HCT116 (cell line): ENCODE measurements around the gene PCSK2. TPM values are rescaled to one million over a fixed set of nuclear protein-coding genes. Genes with fewer than 3 reads are reported as not detected.

Experiments
- ATAC-seq: fragments of 200-7000 bp; cut with Tn5 transposase; 2 replicates; pipeline ENCODE4 v1.9.1; 2020; ENCODE audit warnings: mild to moderate bottlenecking, moderate library complexity
- BruUV-seq: library from RNA; stranded (reverse); fragments of 400-500 nt; replicated peaks from 2 replicates; lab custom pipeline; 2021; lab: Mats Ljungman, UMichigan
- CTCF ChIA-PET: fragments of 300-600 bp; sonication (Branson Sonifier 250); formaldehyde crosslinking; loops from one replicate; lab custom pipeline; 2021; ENCODE audit warnings: antibody characterized with exemption; lab: Charles Lee
- POLR2A ChIA-PET: fragments of 300-600, 350-600 bp; sonication (Branson Sonifier 250); formaldehyde crosslinking; loops from one replicate; lab custom pipeline; 2021; ENCODE audit warnings: antibody characterized with exemption; lab: Charles Lee
- RAD21 ChIA-PET, 2 experiments: fragments of 300-600 bp; sonication (Branson Sonifier 250); formaldehyde crosslinking; loops; one replicate each; lab custom pipeline; 2023; ENCODE audit warnings: low total read pairs in 2 of 2; ENCODE audit not compliant: uncharacterized antibody in 2 of 2, unreplicated experiment in 2 of 2, low non-redundant PET in 1 of 2; lab: Charles Lee
- DNase-seq: peaks from one replicate; pipeline ENCODE4 v3.0.0-alpha.2; 2010; ENCODE audit warnings: low read depth, low spot score
- H2AFZ ChIP-seq: fragments of 200-600 bp; shearing (Covaris generic), sonication (generic); 2 replicates; pipeline ENCODE4 v1.6.1; 2017; ENCODE audit warnings: low read depth, mixed run types, mixed read lengths, antibody characterized with exemption, low read length; ENCODE audit not compliant: poor library complexity, severe bottlenecking
- H3K27ac ChIP-seq: 2 replicates; pipeline ENCODE4 v1.5.1; 2012; ENCODE audit warnings: low read depth, low read length
- H3K27me3 ChIP-seq: fragments of 200-600 bp; sonication (generic); 2 replicates; pipeline ENCODE4 v1.6.1; 2016; ENCODE audit warnings: mixed run types, low read length, mixed read lengths; ENCODE audit not compliant: insufficient read depth
- H3K36me3 ChIP-seq, 2 experiments: fragments of 200-500 bp in 1 of 2; fragments of 200-600 bp in 1 of 2; sonication (Bioruptor generic) in 1 of 2; sonication (generic) in 1 of 2; 2 replicates each; pipeline versions ENCODE4 v1.5.1 to v1.6.1; 2014 to 2016; ENCODE audit warnings: low read length in 2 of 2, inconsistent platforms in 1 of 2, mixed read lengths in 1 of 2, mixed run types in 1 of 2; ENCODE audit not compliant: insufficient read depth in 2 of 2, control insufficient read depth in 1 of 2
- H3K4me1 ChIP-seq, 2 experiments: fragments of 200-600 bp in 1 of 2; sonication (generic) in 1 of 2; 2 replicates each; pipeline versions ENCODE4 v1.5.1 to v1.6.1; 2012 to 2017; ENCODE audit warnings: low read length in 2 of 2, inconsistent platforms in 1 of 2, mild to moderate bottlenecking in 1 of 2, mixed read lengths in 1 of 2, mixed run types in 1 of 2, moderate library complexity in 1 of 2; ENCODE audit not compliant: insufficient read depth in 2 of 2, control insufficient read depth in 1 of 2
- H3K4me2 ChIP-seq: fragments of 200-600 bp; sonication (generic); 2 replicates; pipeline ENCODE4 v1.6.1; 2017; ENCODE audit warnings: mixed run types, low read length, mixed read lengths
- H3K4me3 ChIP-seq, 2 experiments: fragments of 200-600 bp in 1 of 2; sonication (generic) in 1 of 2; replicated peaks in 1 of 2; 2 replicates each; pipeline ENCODE4 v1.5.1; 2011 to 2016; ENCODE audit warnings: low read length in 2 of 2, control low read depth in 1 of 2, low read depth in 1 of 2, mild to moderate bottlenecking in 1 of 2, mixed read lengths in 1 of 2, mixed run types in 1 of 2
- H3K79me2 ChIP-seq: fragments of 200-600 bp; sonication (generic); 2 replicates; pipeline ENCODE4 v1.6.1; 2017; ENCODE audit warnings: mild to moderate bottlenecking, mixed run types, low read length, moderate library complexity, mixed read lengths; ENCODE audit not compliant: insufficient read depth
- H3K9ac ChIP-seq: fragments of 200-600 bp; sonication (generic); 2 replicates; pipeline ENCODE4 v1.6.1; 2016; ENCODE audit warnings: low read length, mixed read lengths
- H3K9me2 ChIP-seq: fragments of 200-600 bp; sonication (generic), shearing (Covaris generic); 2 replicates; pipeline ENCODE4 v1.6.1; 2017; ENCODE audit warnings: mixed run types, mild to moderate bottlenecking, moderate library complexity; ENCODE audit not compliant: insufficient read depth
- H3K9me3 ChIP-seq, 2 experiments: fragments of 200-500 bp in 1 of 2; fragments of 200-600 bp in 1 of 2; sonication (Bioruptor generic) in 1 of 2; sonication (generic) in 1 of 2; 2 replicates each; pipeline ENCODE4 v1.6.1; 2014 to 2017; ENCODE audit warnings: low read length in 2 of 2, mixed read lengths in 2 of 2, inconsistent platforms in 1 of 2, low read depth in 1 of 2, mild to moderate bottlenecking in 1 of 2, mixed run types in 1 of 2, moderate library complexity in 1 of 2; ENCODE audit not compliant: control insufficient read depth in 1 of 2, insufficient read depth in 1 of 2
- H4K20me1 ChIP-seq: fragments of 200-600 bp; sonication (generic), shearing (Covaris generic); 2 replicates; pipeline ENCODE4 v1.6.1; 2017; ENCODE audit warnings: mixed run types, mild to moderate bottlenecking, moderate library complexity; ENCODE audit not compliant: insufficient read depth
- CBX3 ChIP-seq: IDR thresholded peaks from 2 replicates; pipeline ENCODE4 v1.6.1; 2012; ENCODE audit warnings: low read depth
- CEBPB ChIP-seq: IDR thresholded peaks from 2 replicates; pipeline ENCODE4 v1.6.1; 2012; ENCODE audit warnings: low read depth
- EGR1 ChIP-seq: IDR thresholded peaks from 2 replicates; pipeline ENCODE4 v1.6.1; 2012; ENCODE audit warnings: low read depth
- ELF1 ChIP-seq: IDR thresholded peaks from 2 replicates; pipeline ENCODE4 v1.6.1; 2012; ENCODE audit warnings: low read depth, borderline replicate concordance
- FOSL1 ChIP-seq: IDR thresholded peaks from 2 replicates; pipeline ENCODE4 v1.6.1; 2012; ENCODE audit warnings: low read depth
- JUND ChIP-seq: IDR thresholded peaks from 2 replicates; pipeline ENCODE4 v1.6.1; 2012
- POLR2A ChIP-seq: IDR thresholded peaks from 2 replicates; pipeline ENCODE4 v1.7.0; 2011; ENCODE audit warnings: borderline replicate concordance; ENCODE audit not compliant: insufficient read depth, insufficient read length; ENCODE audit errors: extremely low read depth
- POLR2AphosphoS5 ChIP-seq: IDR thresholded peaks from 2 replicates; pipeline ENCODE4 v1.6.1; 2011; ENCODE audit warnings: mild to moderate bottlenecking, low read depth, low read length, moderate library complexity
- RAD21 ChIP-seq: IDR thresholded peaks from 2 replicates; pipeline ENCODE4 v1.6.1; 2012; ENCODE audit warnings: low read depth, mild to moderate bottlenecking
- SIN3A ChIP-seq: IDR thresholded peaks from 2 replicates; pipeline ENCODE4 v1.6.1; 2012; ENCODE audit warnings: low read depth
- SP1 ChIP-seq: IDR thresholded peaks from 2 replicates; pipeline ENCODE4 v1.6.1; 2012; ENCODE audit warnings: low read depth
- SRF ChIP-seq: IDR thresholded peaks from 2 replicates; pipeline ENCODE4 v1.6.1; 2012; ENCODE audit warnings: low read depth
- TCF7L2 ChIP-seq: IDR thresholded peaks from 2 replicates; pipeline ENCODE4 v1.7.0; 2011; ENCODE audit warnings: borderline replicate concordance, inconsistent platforms; ENCODE audit not compliant: insufficient read depth, insufficient read length; ENCODE audit errors: extremely low read depth
- YY1 ChIP-seq: IDR thresholded peaks from 2 replicates; pipeline ENCODE4 v1.6.1; 2011; ENCODE audit warnings: low read length, low read depth, moderate library complexity, mild to moderate bottlenecking; ENCODE audit not compliant: insufficient replicate concordance; ENCODE audit errors: extremely low read depth
- ZFX ChIP-seq: fragments of 450-650 bp; IDR thresholded peaks from 2 replicates; pipeline ENCODE4 v1.6.1; 2017
- ZNF274 ChIP-seq: fragments of 200-500 bp; sonication (Bioruptor generic); IDR thresholded peaks from 2 replicates; pipeline ENCODE4 v1.6.1; 2014; ENCODE audit warnings: mild to moderate bottlenecking, low read depth, low read length, inconsistent platforms
- intact Hi-C: fragments of 100-400 bp; cut with micrococcal nuclease; formaldehyde crosslinking; loops from 2 replicates; pipeline ENCODE4 v1.10.0; 2022
- total RNA-seq: library from RNA; stranded (reverse); gene quantifications from one replicate; pipeline ENCODE4 v1.2.1, GENCODE V29; 2021; ENCODE audit not compliant: unreplicated experiment
- TF ChIP-seq, protein P1 (sequence below): IDR thresholded peaks from 2 replicates; pipeline ENCODE4 v1.6.1; 2012
- TF ChIP-seq, protein P2 (sequence below): IDR thresholded peaks from 2 replicates; pipeline ENCODE4 v1.6.1; 2012; ENCODE audit warnings: low read depth
- TF ChIP-seq, protein P3 (sequence below): IDR thresholded peaks from 2 replicates; pipeline ENCODE4 v1.6.1; 2012
- TF ChIP-seq, protein P4 (sequence below): IDR thresholded peaks from 2 replicates; pipeline ENCODE4 v1.6.1; 2011; ENCODE audit warnings: mild to moderate bottlenecking, low read length, moderate library complexity; ENCODE audit not compliant: insufficient replicate concordance; ENCODE audit errors: extremely low read depth

The PCSK2 gene
- total RNA-seq, 1 experiment from 2014 or later, result not detected

DNA sequence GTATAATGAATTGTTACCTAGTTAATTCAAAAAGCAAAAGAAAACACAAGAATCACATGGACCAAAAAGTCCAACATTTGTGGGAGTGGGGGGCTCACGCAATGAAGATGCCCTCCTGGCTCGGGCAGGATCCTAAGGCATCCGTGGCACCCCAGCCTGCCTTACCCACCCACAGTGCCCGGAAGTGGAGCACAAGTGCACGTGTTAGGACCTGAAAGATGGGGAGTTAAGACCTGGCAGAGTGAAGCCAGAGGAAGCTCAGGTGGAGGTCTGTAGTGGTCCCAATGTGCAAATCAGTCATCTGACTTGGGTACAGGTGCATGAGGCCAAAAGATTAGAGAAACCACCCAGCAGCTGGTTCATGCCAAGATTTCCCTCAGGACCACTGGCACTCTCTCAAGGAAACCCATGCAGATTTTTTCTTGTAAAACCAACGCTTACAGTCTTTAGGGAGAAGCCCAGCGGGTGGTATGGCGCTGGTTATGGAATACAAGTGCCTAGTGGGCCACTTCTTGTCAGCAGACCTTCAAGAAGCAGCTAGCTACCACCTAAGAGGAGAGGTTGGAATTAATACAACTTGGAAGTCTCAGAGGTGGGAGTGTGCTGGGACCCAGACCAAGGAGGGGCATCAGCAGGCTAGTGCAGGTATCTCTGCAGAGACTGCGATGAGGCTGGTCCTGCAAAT lies 262.2 kb downstream of the PCSK2 start:
- H3K9me2 ChIP-seq, result no peaks in the 10 kb centered on the region
- no peak overlapping the region for H3K4me2 ChIP-seq
- CTCF ChIA-PET, result no interaction called here
- H3K27ac ChIP-seq, result no peak overlapping the region
- no peaks in the 10 kb centered on the region; the same call in 1 of the 2 replicates for H3K27me3 ChIP-seq
- no peak overlapping the region for H2AFZ ChIP-seq
- no peak overlapping the region for H3K9ac ChIP-seq
- H3K4me1 ChIP-seq, result no peaks in the 10 kb centered on the region
- H4K20me1 ChIP-seq, result no peaks in the 10 kb centered on the region
- ATAC-seq (no peak), DNase-seq (no peak)
- no peaks in the 10 kb centered on the region; a peak in 1 of 4 replicates for H3K36me3 ChIP-seq
- TF ChIP-seq SIN3A (no peak), CBX3 (no peak), ZFX (no peak), YY1 (no peak), CEBPB (no peak), RAD21 (no peak), FOSL1 (no peak), SP1 (no peak), SRF (no peak), JUND (no peak), ELF1 (no peak), POLR2A (no peak), ZNF274 (no peak), EGR1 (no peak), POLR2AphosphoS5 (no peak), TCF7L2 (no peak)
- TF ChIP-seq, protein P1, sequence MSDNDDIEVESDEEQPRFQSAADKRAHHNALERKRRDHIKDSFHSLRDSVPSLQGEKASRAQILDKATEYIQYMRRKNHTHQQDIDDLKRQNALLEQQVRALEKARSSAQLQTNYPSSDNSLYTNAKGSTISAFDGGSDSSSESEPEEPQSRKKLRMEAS, result no peak
- TF ChIP-seq, protein P2, sequence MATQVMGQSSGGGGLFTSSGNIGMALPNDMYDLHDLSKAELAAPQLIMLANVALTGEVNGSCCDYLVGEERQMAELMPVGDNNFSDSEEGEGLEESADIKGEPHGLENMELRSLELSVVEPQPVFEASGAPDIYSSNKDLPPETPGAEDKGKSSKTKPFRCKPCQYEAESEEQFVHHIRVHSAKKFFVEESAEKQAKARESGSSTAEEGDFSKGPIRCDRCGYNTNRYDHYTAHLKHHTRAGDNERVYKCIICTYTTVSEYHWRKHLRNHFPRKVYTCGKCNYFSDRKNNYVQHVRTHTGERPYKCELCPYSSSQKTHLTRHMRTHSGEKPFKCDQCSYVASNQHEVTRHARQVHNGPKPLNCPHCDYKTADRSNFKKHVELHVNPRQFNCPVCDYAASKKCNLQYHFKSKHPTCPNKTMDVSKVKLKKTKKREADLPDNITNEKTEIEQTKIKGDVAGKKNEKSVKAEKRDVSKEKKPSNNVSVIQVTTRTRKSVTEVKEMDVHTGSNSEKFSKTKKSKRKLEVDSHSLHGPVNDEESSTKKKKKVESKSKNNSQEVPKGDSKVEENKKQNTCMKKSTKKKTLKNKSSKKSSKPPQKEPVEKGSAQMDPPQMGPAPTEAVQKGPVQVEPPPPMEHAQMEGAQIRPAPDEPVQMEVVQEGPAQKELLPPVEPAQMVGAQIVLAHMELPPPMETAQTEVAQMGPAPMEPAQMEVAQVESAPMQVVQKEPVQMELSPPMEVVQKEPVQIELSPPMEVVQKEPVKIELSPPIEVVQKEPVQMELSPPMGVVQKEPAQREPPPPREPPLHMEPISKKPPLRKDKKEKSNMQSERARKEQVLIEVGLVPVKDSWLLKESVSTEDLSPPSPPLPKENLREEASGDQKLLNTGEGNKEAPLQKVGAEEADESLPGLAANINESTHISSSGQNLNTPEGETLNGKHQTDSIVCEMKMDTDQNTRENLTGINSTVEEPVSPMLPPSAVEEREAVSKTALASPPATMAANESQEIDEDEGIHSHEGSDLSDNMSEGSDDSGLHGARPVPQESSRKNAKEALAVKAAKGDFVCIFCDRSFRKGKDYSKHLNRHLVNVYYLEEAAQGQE, result no peak
- TF ChIP-seq, protein P3, sequence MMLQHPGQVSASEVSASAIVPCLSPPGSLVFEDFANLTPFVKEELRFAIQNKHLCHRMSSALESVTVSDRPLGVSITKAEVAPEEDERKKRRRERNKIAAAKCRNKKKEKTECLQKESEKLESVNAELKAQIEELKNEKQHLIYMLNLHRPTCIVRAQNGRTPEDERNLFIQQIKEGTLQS, result no peak
- TF ChIP-seq, protein P4, sequence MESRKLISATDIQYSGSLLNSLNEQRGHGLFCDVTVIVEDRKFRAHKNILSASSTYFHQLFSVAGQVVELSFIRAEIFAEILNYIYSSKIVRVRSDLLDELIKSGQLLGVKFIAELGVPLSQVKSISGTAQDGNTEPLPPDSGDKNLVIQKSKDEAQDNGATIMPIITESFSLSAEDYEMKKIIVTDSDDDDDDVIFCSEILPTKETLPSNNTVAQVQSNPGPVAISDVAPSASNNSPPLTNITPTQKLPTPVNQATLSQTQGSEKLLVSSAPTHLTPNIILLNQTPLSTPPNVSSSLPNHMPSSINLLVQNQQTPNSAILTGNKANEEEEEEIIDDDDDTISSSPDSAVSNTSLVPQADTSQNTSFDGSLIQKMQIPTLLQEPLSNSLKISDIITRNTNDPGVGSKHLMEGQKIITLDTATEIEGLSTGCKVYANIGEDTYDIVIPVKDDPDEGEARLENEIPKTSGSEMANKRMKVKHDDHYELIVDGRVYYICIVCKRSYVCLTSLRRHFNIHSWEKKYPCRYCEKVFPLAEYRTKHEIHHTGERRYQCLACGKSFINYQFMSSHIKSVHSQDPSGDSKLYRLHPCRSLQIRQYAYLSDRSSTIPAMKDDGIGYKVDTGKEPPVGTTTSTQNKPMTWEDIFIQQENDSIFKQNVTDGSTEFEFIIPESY, result no peak
- H3K9me3 ChIP-seq, result no peaks in the 10 kb centered on the region
- RAD21 ChIA-PET, result no interaction called here
- H3K4me3 ChIP-seq, result no peak overlapping the region
- no peaks in the 10 kb centered on the region for H3K79me2 ChIP-seq
- BruUV-seq, result no TSS peak
- intact Hi-C loops, result no loop called here
- POLR2A ChIA-PET, result no interaction called here
